Activated CD8-positive, alpha-beta T cell treated with anti-CD3 and anti-CD28 coated beads, Interleukin-2, amount 10 ng/mL, durations not matched to agents 7 days and 5 days (primary cell): ENCODE measurements around the gene OR51E1. TPM values are rescaled to one million over a fixed set of nuclear protein-coding genes. Genes with fewer than 3 reads are reported as not detected.

Experiments
- ATAC-seq: fragments of 150-1000 bp; cut with Tn5 transposase; one replicate; pipeline ENCODE4 v1.10.0; 2021; ENCODE audit warnings: moderate library complexity
- CTCF ChIA-PET: fragments of 350-600 bp; sonication (Branson Sonifier 250); formaldehyde crosslinking; loops from one replicate; lab custom pipeline; 2021; ENCODE audit warnings: antibody characterized with exemption; lab: Charles Lee
- POLR2A ChIA-PET: fragments of 350-600 bp; sonication (Branson Sonifier 250); formaldehyde crosslinking; loops from one replicate; lab custom pipeline; 2021; ENCODE audit warnings: antibody characterized with exemption; lab: Charles Lee
- DNase-seq: peaks from one replicate; pipeline ENCODE4 v3.0.0-alpha.2; 2020
- H3K27ac Mint-ChIP-seq: one replicate; pipeline ENCODE4 v1.8.0; 2021; ENCODE audit warnings: mild to moderate bottlenecking, mixed read lengths
- H3K27me3 Mint-ChIP-seq: one replicate; pipeline ENCODE4 v1.8.0; 2021; ENCODE audit warnings: low read depth, mixed read lengths
- H3K36me3 Mint-ChIP-seq: one replicate; pipeline ENCODE4 v1.8.0; 2021; ENCODE audit warnings: low read depth, mixed read lengths
- H3K4me1 Mint-ChIP-seq: one replicate; pipeline ENCODE4 v1.8.0; 2021; ENCODE audit warnings: low read depth, mixed read lengths
- H3K4me3 Mint-ChIP-seq: one replicate; pipeline ENCODE4 v1.8.0; 2021; ENCODE audit warnings: mild to moderate bottlenecking, mixed read lengths
- H3K9me3 Mint-ChIP-seq: one replicate; pipeline ENCODE4 v1.8.0; 2022; ENCODE audit warnings: mixed read lengths; ENCODE audit not compliant: insufficient read depth
- total RNA-seq, 2 experiments: library from RNA; stranded (reverse); gene quantifications; one replicate each; pipeline ENCODE4 v1.2.3, GENCODE V29; 2021

OR51E1 gene, protein sequence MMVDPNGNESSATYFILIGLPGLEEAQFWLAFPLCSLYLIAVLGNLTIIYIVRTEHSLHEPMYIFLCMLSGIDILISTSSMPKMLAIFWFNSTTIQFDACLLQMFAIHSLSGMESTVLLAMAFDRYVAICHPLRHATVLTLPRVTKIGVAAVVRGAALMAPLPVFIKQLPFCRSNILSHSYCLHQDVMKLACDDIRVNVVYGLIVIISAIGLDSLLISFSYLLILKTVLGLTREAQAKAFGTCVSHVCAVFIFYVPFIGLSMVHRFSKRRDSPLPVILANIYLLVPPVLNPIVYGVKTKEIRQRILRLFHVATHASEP
- not detected for total RNA-seq

DNA sequence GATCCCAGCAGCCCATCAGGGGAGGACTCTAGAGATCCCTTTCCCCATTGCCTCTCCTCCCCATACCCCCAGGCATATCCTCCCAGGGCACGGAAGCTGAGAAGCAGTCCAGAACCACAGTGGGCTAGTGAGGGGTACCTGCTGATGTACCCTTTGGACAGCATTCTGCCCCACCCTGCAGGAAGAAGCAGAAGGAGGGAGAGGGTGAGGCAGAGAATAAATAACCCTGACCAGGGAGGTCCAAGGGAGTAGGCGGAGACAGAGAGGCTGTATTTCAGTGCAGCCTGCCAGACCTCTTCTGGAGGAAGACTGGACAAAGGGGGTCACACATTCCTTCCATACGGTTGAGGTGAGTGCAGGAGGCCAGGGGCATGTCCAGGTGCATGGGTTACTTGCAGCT is at the start of gene OR51E1:
OR51E1 (plus strand) TSS at position 301 of the 400 bp plus-strand sequence. CDS start 8,545 bp downstream, outside the sequence.
- Mint-ChIP-seq H3K9me3 (no peaks in the 10 kb centered on the region), H3K36me3 (no peaks in the 10 kb centered on the region), H3K4me1 (no peaks in the 10 kb centered on the region), H3K4me3 (no peak within 1 kb of the TSS), H3K27ac (no peak within 1 kb of the TSS), H3K27me3 (peaks cover 3% of the 10 kb centered on the region)
- DNase-seq, result no peak
- CTCF ChIA-PET, result no interaction called here
- POLR2A ChIA-PET, result no interaction called here
- ATAC-seq, result no peak

DNA sequence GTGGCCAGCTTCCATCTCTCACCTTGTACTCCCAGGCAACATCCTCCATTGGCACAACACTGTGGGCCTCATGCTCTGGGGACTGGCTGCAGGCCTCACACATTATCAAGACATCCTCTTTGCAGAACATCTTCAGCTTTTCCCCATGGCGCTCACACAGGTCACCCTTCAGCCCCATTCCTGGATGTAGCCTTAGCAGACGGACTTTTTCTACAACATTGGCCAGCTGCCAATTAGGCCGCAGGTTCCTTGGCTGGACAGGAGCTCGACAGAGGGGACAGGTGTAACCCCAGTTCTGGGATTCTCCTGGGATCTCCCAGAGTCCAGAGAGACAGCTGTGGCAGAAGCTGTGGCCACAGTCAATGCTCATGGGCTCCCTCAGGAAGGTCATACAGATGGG is 38.7 kb upstream of the OR51E1 start:
- H3K4me1 Mint-ChIP-seq, result peaks cover 34% of the 10 kb centered on the region
- no peaks in the 10 kb centered on the region for H3K27me3 Mint-ChIP-seq
- POLR2A ChIA-PET, result no interaction called here
- no peak overlapping the region for H3K4me3 Mint-ChIP-seq
- no peaks in the 10 kb centered on the region for H3K9me3 Mint-ChIP-seq
- no peak for ATAC-seq
- no peak overlapping the region for H3K27ac Mint-ChIP-seq
- CTCF ChIA-PET, result no interaction called here
- no peak for DNase-seq
- H3K36me3 Mint-ChIP-seq, result peaks cover 29% of the 10 kb centered on the region

DNA sequence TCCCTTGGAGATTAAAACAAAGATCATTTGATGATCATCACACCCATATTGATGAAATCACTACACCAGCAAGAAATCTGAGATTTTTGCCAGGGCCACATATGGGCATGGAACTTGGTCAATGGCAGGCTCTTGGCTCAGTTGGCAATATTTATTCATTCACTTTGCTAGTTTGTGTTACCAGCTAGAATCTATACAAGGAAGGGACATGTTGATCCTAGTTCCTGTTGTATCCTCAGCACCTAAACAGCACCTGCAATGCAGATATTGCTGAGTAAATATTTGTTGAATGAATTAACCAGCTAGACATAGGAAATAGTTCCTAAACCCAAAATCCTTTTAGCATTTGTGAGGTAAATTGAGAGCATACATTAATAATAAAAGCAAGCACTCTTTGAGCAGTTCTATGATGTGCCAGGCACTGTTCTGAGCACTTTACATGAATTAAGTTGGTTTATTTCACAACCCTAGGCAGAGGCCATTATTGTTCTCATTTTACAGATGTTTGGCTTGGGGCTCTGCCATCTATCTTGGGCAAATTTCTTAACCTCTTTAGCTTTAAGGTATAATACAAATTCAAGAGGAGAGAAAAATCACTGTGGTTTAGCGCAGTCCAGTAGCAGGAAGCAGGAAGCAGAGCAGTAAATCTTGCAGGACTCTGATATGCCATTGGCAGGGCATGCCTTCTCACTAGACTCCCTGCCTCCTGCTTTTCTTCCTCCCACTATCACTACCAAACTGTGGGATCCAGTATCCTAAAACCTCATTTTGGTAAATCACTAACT is 37.4 kb upstream of the OR51E1 start:
- DNase-seq (no peak), ATAC-seq (no peak)
- Mint-ChIP-seq H3K36me3 (peaks cover 19% of the 10 kb centered on the region), H3K27ac (no peak overlapping the region), H3K4me3 (peak overlapping the region; percentile 92), H3K9me3 (no peaks in the 10 kb centered on the region), H3K4me1 (peaks cover 39% of the 10 kb centered on the region), H3K27me3 (no peaks in the 10 kb centered on the region)
- POLR2A ChIA-PET, result interaction anchor here (0.9 to 1.1 kb wide), 2 partner anchors 14 to 1083 kb away, joined by 3 read pairs; partner anchors contain the start of gene TRIM22
- CTCF ChIA-PET, result interaction anchor here (1.1 to 3.2 kb wide), 2 partner anchors 21 to 419 kb away, joined by 3 to 14 read pairs; no protein-coding TSS in a partner anchor

- POLR2A ChIA-PET, result interaction anchor here (1.1 kb wide), 1 partner anchor 15 kb away, joined by 3 read pairs; no protein-coding TSS in a partner anchor
- no peak for DNase-seq
Measured at GRCh38 chr11:4607096-4607495, 36.7 kb upstream of the OR51E1 start.

DNA sequence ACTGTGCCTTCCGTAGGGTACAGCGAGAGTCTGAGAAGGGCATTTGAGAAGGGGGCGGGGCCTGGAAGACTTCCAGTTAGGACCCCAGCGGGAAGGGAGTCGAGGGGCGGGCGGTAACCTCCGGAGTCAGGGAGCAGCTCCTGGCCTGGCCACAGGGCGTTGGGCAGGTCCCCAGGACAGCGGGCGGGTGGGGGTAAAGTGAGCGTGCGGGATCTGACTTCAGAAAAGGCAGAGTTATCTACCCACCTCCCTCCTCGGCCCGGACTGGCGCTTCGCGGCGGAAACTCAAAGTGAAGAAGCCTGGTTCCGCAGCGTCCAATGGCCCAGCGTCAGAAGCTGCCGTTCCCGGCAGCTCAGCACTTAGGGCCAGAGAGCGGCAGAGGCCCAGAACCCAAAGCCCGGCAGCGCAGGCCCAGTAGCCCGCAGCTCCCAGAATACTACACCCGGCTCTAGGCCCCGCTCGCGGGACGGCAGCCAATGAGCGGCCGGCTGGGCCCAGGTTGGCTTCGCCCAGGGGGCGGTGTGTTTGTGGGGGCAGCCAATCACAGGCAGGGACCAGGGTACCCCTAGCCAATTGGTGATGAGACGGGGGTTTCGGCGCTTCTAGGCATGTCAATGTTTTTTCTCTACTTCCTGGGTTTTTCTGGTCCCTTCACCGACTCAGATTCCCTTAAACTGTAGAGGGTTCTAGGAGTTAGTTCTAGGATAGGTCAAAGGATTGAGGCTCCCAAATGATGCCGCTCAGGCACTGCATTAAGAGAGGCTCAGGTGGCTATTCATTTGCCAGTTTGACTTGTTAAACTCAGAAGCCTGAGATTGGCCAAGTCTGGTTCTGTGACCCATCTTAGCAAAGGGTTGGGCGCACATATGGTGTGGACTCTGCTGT is 35.8 kb upstream of the OR51E1 start, which contains the start of gene TRIM68:
TRIM68 (minus strand) TSS at position 451 of the 886 bp plus-strand sequence. CDS start 2,727 bp downstream, outside the sequence.
- H3K4me3 Mint-ChIP-seq, result peak within 1 kb of the TSS; percentile 92
- H3K27me3 Mint-ChIP-seq, result no peaks in the 10 kb centered on the region
- peak; percentile 95 for DNase-seq
- H3K9me3 Mint-ChIP-seq, result no peaks in the 10 kb centered on the region
- peak within 1 kb of the TSS; percentile 91 for H3K27ac Mint-ChIP-seq
- ChIA-PET CTCF (interaction anchor here (0.8 to 3.2 kb wide), 3 partner anchors 19 to 421 kb away, joined by 3 to 14 read pairs (median 4); no protein-coding TSS in a partner anchor), POLR2A (interaction anchor here (1.1 kb wide), 2 partner anchors 16 to 527 kb away, joined by 3 read pairs; no protein-coding TSS in a partner anchor)
- H3K36me3 Mint-ChIP-seq, result peaks cover 10% of the 10 kb centered on the region
- peak; percentile 100 for ATAC-seq
- peaks cover 39% of the 10 kb centered on the region for H3K4me1 Mint-ChIP-seq

More at GRCh38 chr11:4607096-4607495, 36.7 kb upstream of the OR51E1 start:
- Mint-ChIP-seq H3K27ac (peak overlapping the region; percentile 91), H3K27me3 (no peaks in the 10 kb centered on the region), H3K9me3 (no peaks in the 10 kb centered on the region), H3K4me1 (peaks cover 39% of the 10 kb centered on the region), H3K4me3 (peak overlapping the region; percentile 92), H3K36me3 (peaks cover 15% of the 10 kb centered on the region)
- ATAC-seq, result no peak
- CTCF ChIA-PET, result interaction anchor here (1.0 to 3.2 kb wide), 3 partner anchors 20 to 420 kb away, joined by 3 to 14 read pairs (median 4); no protein-coding TSS in a partner anchor

DNA sequence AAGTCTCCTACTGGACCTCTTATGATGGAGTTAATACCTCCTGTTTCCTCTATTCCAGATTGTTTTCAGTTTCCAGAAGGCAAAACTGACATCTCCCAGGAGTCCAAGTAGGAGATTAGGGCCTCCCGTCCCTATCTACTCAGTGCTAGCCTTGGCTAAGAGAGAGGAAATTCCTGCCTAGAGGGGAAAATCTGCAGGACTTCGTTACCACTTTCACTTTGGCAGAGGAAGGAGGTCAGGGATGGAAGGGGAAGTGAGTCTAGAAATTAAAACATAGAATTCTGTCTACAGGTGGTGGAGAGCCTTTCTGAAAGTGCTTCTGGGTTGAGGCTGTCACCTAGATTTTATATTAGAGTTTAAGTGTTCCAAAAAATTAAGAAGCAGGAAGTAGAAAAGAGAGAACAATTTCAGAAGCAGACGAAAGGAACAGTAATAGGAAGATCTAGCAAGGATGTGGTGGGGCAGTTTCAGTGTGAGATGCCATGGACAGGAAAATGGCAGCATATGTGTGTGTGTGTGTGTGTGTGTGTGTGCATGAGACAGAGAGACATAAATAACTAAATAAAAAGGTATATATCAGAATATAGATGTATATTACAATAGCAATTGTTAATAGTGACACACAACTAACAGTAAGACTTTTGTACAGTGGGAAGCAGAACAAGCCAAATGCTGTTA is 33.4 kb upstream of the OR51E1 start:
- DNase-seq, result peak; percentile 50
- ATAC-seq, result no peak
- Mint-ChIP-seq H3K36me3 (no peaks in the 10 kb centered on the region), H3K9me3 (no peaks in the 10 kb centered on the region), H3K27ac (peak overlapping the region; percentile 73), H3K4me1 (peaks cover 39% of the 10 kb centered on the region), H3K27me3 (peaks cover 4% of the 10 kb centered on the region), H3K4me3 (peak overlapping the region; percentile 53)
- CTCF ChIA-PET, result interaction anchor here (1.5 kb wide), 1 partner anchor 26 kb away, joined by 7 read pairs; the partner anchor contains the start of gene OR51D1
- POLR2A ChIA-PET, result no interaction called here

- H3K4me3 Mint-ChIP-seq, result no peak overlapping the region
- ATAC-seq, result no peak
- H3K27ac Mint-ChIP-seq, result no peak overlapping the region
- H3K4me1 Mint-ChIP-seq, result peaks cover 28% of the 10 kb centered on the region
- H3K27me3 Mint-ChIP-seq, result peaks cover 6% of the 10 kb centered on the region
- CTCF ChIA-PET, result interaction anchor here (0.6 to 3.7 kb wide), 3 partner anchors 25 to 425 kb away, joined by 4 to 23 read pairs (median 4); partner anchors contain the start of gene OR51D1
- DNase-seq, result no peak
- no peaks in the 10 kb centered on the region for H3K9me3 Mint-ChIP-seq
- POLR2A ChIA-PET, result no interaction called here
- H3K36me3 Mint-ChIP-seq, result no peaks in the 10 kb centered on the region
Measured at GRCh38 chr11:4611986-4612385, 31.8 kb upstream of the OR51E1 start.

DNA sequence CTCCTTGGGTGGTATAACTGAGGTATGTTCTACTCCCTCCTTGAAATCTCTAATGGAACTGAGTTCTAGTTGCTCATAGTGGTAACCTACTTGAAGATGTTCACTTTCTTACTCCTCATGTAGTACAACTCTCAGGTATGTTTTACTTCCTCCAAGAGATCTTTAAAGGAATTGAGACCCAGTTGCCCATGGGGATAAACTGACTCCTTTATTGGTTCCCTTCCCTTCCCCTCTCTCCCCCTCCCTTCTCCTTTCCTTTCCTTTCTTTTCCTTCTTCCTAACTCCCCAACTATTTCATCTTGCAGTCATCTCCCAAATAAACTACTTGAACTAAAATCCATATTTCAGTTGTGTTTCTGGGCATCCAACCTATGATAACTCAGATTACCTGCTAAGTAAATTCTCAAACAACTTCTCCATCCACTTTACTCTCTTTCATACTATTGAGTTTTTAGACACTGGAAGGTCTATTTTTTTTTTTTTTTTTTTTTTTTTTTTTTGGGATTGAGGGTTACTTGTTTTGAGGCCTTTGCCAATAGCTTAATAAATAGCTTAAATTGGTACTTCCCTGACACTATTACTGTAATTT is 27.8 kb upstream of the OR51E1 start:
- Mint-ChIP-seq H3K4me1 (no peaks in the 10 kb centered on the region), H3K27ac (no peak overlapping the region), H3K9me3 (no peaks in the 10 kb centered on the region), H3K4me3 (no peak overlapping the region), H3K27me3 (peaks cover 9% of the 10 kb centered on the region), H3K36me3 (no peaks in the 10 kb centered on the region)
- DNase-seq, result no peak
- ChIA-PET CTCF (no interaction called here), POLR2A (no interaction called here)
- ATAC-seq, result no peak

GRCh38 chr11:4619514-4619913 is 24.3 kb upstream of the OR51E1 start:
- ATAC-seq (no peak), DNase-seq (no peak)
- no peak overlapping the region for H3K4me3 Mint-ChIP-seq
- H3K9me3 Mint-ChIP-seq, result no peaks in the 10 kb centered on the region
- no peaks in the 10 kb centered on the region for H3K36me3 Mint-ChIP-seq
- H3K27ac Mint-ChIP-seq, result no peak overlapping the region
- no peaks in the 10 kb centered on the region for H3K4me1 Mint-ChIP-seq
- CTCF ChIA-PET, result no interaction called here
- POLR2A ChIA-PET, result no interaction called here
- H3K27me3 Mint-ChIP-seq, result peaks cover 13% of the 10 kb centered on the region
